HG03159 (cell line): ENCODE results near the gene XRCC5.

Experiments
- ATAC-seq: cut with Tn5 transposase; IDR thresholded peaks from one replicate; pipeline ENCODE4 v1.9.1; 2021; ENCODE audit warnings: mild to moderate bottlenecking, moderate library complexity; ENCODE audit not compliant: unreplicated experiment

Gene XRCC5

GRCh38 chr2:216221811-216222210, 112.7 kb downstream of the XRCC5 start:
- ATAC-seq, result no peak

GRCh38 chr2:216222650-216223352, 113.7 kb downstream of the XRCC5 start:
- ATAC-seq, result peak; percentile 46

- ATAC-seq, result no peak
Measured at GRCh38 chr2:216224388-216224787, 115.2 kb downstream of the XRCC5 start.

- no peak for ATAC-seq
Measured at GRCh38 chr2:216229277-216229914, 120.2 kb downstream of the XRCC5 start.

- no peak for ATAC-seq
Measured at GRCh38 chr2:216231867-216232266, 122.7 kb downstream of the XRCC5 start.

- ATAC-seq, result no peak
Measured at GRCh38 chr2:216232721-216233120, 123.6 kb downstream of the XRCC5 start.

GRCh38 chr2:216233281-216233995, 124.3 kb downstream of the XRCC5 start:
- no peak for ATAC-seq

GRCh38 chr2:216234106-216234505, 125.0 kb downstream of the XRCC5 start:
- ATAC-seq, result no peak

GRCh38 chr2:216235462-216235861, 126.3 kb downstream of the XRCC5 start:
- ATAC-seq, result no peak

GRCh38 chr2:216235896-216236295, 126.7 kb downstream of the XRCC5 start:
- ATAC-seq, result no peak

GRCh38 chr2:216236486-216236885, 127.3 kb downstream of the XRCC5 start:
- ATAC-seq, result no peak

- no peak for ATAC-seq
Measured at GRCh38 chr2:216242365-216242764, 133.2 kb downstream of the XRCC5 start.

GRCh38 chr2:216243026-216243425, 133.9 kb downstream of the XRCC5 start:
- ATAC-seq, result no peak

GRCh38 chr2:216245391-216245975, 136.3 kb downstream of the XRCC5 start:
- ATAC-seq, result no peak

- ATAC-seq, result no peak
Measured at GRCh38 chr2:216246766-216247165, 137.6 kb downstream of the XRCC5 start.
